Tongue (tissue), 2 donors: ENCODE data around the gene RPUSD3. TPM values are rescaled to one million over a fixed set of nuclear protein-coding genes. Genes with fewer than 3 reads are reported as not detected.

Experiments used
- DNase-seq: peaks from one replicate; pipeline ENCODE4 v3.0.0-alpha.2; 2015
- total RNA-seq: library from RNA; depleted of rRNA; stranded (reverse); fragments of >200 nt; gene quantifications from one replicate; pipeline ENCODE4 v1.2.3, GENCODE V29; 2014

Gene RPUSD3
- total RNA-seq, 1 donor from 2014 or later, result 23.5 TPM

- DNase-seq, result no peak
Measured at GRCh38 chr3:9831253-9831652, 12.6 kb downstream of the RPUSD3 start.

- DNase-seq, result no peak
Measured at GRCh38 chr3:9828801-9829755, 14.7 kb downstream of the RPUSD3 start.

GRCh38 chr3:9826815-9827573, 16.8 kb downstream of the RPUSD3 start:
- DNase-seq, result peak; percentile 37

- DNase-seq, result no peak
Measured at GRCh38 chr3:9825451-9826040, 18.3 kb downstream of the RPUSD3 start.

GRCh38 chr3:9820946-9821345, 22.9 kb downstream of the RPUSD3 start:
- DNase-seq, result no peak

GRCh38 chr3:9820543-9820942, 23.3 kb downstream of the RPUSD3 start:
- no peak for DNase-seq

- DNase-seq, result no peak
Measured at GRCh38 chr3:9818666-9819335, 25.0 kb downstream of the RPUSD3 start.

GRCh38 chr3:9817436-9817835, 26.4 kb downstream of the RPUSD3 start:
- no peak for DNase-seq

- DNase-seq, result no peak
Measured at GRCh38 chr3:9815986-9816385, 27.8 kb downstream of the RPUSD3 start.

- no peak for DNase-seq
Measured at GRCh38 chr3:9812870-9813483, 30.8 kb downstream of the RPUSD3 start.

GRCh38 chr3:9810846-9811245, 33.0 kb downstream of the RPUSD3 start:
- no peak for DNase-seq

GRCh38 chr3:9810433-9810770, 33.4 kb downstream of the RPUSD3 start:
- DNase-seq, result peak; percentile 45

- DNase-seq, result peak; percentile 82
Measured at GRCh38 chr3:9809615-9810432, 34.0 kb downstream of the RPUSD3 start, which contains the start of gene TTLL3. Gene TTLL3 (plus strand): TSS chr3:9810262. CDS start chr3:9810662, 400 bp downstream.

- DNase-seq, result no peak
Measured at GRCh38 chr3:9809239-9809614, 34.6 kb downstream of the RPUSD3 start.

- peak; percentile 56 for DNase-seq
Measured at GRCh38 chr3:9808345-9809037, 35.3 kb downstream of the RPUSD3 start.

GRCh38 chr3:9807981-9808344, 35.8 kb downstream of the RPUSD3 start:
- DNase-seq, result no peak

GRCh38 chr3:9806688-9807589, 36.9 kb downstream of the RPUSD3 start:
- DNase-seq, result no peak

- no peak for DNase-seq
Measured at GRCh38 chr3:9806137-9806536, 37.7 kb downstream of the RPUSD3 start.

- DNase-seq, result no peak
Measured at GRCh38 chr3:9804996-9805395, 38.8 kb downstream of the RPUSD3 start.
